DND-41 (cell line): ENCODE data around the gene MSI2.

Experiments used
- ATAC-seq: fragments of 200-7000 bp; cut with Tn5 transposase; 3 replicates; pipeline ENCODE4 v1.9.1; 2021; ENCODE audit warnings: low read depth; ENCODE audit not compliant: insufficient read depth
- DNase-seq: peaks from one replicate; pipeline ENCODE4 v3.0.0-alpha.2; 2020
- H2AFZ ChIP-seq: 2 replicates; pipeline ENCODE4 v1.6.0; 2012; ENCODE audit warnings: low read depth, low read length
- H3K27ac ChIP-seq: 2 replicates; pipeline ENCODE4 v1.5.1; 2012; ENCODE audit warnings: low read length, inconsistent platforms
- H3K27me3 ChIP-seq: fragments of 200-600 bp; sonication (generic); 2 replicates; pipeline ENCODE4 v1.6.0; 2012; ENCODE audit warnings: low read length, mild to moderate bottlenecking, inconsistent platforms; ENCODE audit not compliant: insufficient read depth, poor library complexity
- H3K36me3 ChIP-seq: 2 replicates; pipeline ENCODE4 v1.5.1; 2012; ENCODE audit warnings: low read length, inconsistent platforms; ENCODE audit not compliant: insufficient read depth
- H3K4me1 ChIP-seq: 2 replicates; pipeline ENCODE4 v1.5.1; 2012; ENCODE audit warnings: mild to moderate bottlenecking, low read length; ENCODE audit not compliant: insufficient read depth
- H3K4me2 ChIP-seq: 2 replicates; pipeline ENCODE4 v1.6.0; 2012; ENCODE audit warnings: mild to moderate bottlenecking, moderate library complexity, low read length, inconsistent platforms; ENCODE audit not compliant: insufficient read depth
- H3K4me3 ChIP-seq, 2 experiments: fragments of 200-600 bp in 1 of 2; shearing (Covaris generic) in 1 of 2; 2 replicates each; pipeline ENCODE4 v1.5.1; 2012 to 2016; ENCODE audit warnings: inconsistent platforms in 2 of 2, low read length in 2 of 2, mild to moderate bottlenecking in 2 of 2, low read depth in 1 of 2, moderate library complexity in 1 of 2
- H3K79me2 ChIP-seq: 2 replicates; pipeline ENCODE4 v1.6.0; 2012; ENCODE audit warnings: low read length, inconsistent platforms; ENCODE audit not compliant: insufficient read depth
- H3K9ac ChIP-seq: 2 replicates; pipeline ENCODE4 v1.6.0; 2012; ENCODE audit warnings: low read depth, mild to moderate bottlenecking, inconsistent platforms, low read length, moderate library complexity
- H3K9me3 ChIP-seq: 2 replicates; pipeline ENCODE4 v1.5.1; 2012; ENCODE audit warnings: low read length, moderate library complexity, mild to moderate bottlenecking, inconsistent platforms; ENCODE audit not compliant: insufficient read depth, severe bottlenecking
- H4K20me1 ChIP-seq: 2 replicates; pipeline ENCODE4 v1.6.0; 2012; ENCODE audit warnings: low read length; ENCODE audit not compliant: insufficient read depth
- CTCF ChIP-seq: IDR thresholded peaks from 2 replicates; pipeline ENCODE4 v1.5.1; 2012; ENCODE audit warnings: borderline replicate concordance, low read length, moderate library complexity, mild to moderate bottlenecking; ENCODE audit not compliant: poor library complexity, severe bottlenecking; ENCODE audit errors: extremely low read depth
- EZH2 ChIP-seq: IDR thresholded peaks from 3 replicates; pipeline ENCODE4 v1.6.1; 2012; ENCODE audit warnings: borderline replicate concordance, low read depth, mild to moderate bottlenecking, moderate library complexity, low read length, inconsistent platforms; ENCODE audit not compliant: severe bottlenecking

MSI2 gene

GRCh38 chr17:57720386-57721035 is 464.2 kb downstream of the MSI2 start:
- Histone ChIP-seq H3K27me3 (no peaks in the 10 kb centered on the region), H3K79me2 (no peaks in the 10 kb centered on the region), H3K36me3 (no peaks in the 10 kb centered on the region), H3K9ac (no peak overlapping the region), H3K4me1 (no peaks in the 10 kb centered on the region), H3K9me3 (no peaks in the 10 kb centered on the region), H3K27ac (no peak overlapping the region), H3K4me3 (no peak overlapping the region), H2AFZ (no peak overlapping the region), H4K20me1 (no peaks in the 10 kb centered on the region), H3K4me2 (no peak overlapping the region)
- no peak for TF ChIP-seq EZH2
- TF ChIP-seq CTCF: no peak
- ATAC-seq (no peak), DNase-seq (no peak)

GRCh38 chr17:57721967-57722703 is 465.8 kb downstream of the MSI2 start:
- no peak for DNase-seq
- no peaks in the 10 kb centered on the region for H3K27me3 ChIP-seq
- H3K9ac ChIP-seq: no peak overlapping the region
- TF ChIP-seq CTCF (no peak), EZH2 (no peak)
- H3K4me3 ChIP-seq: no peak overlapping the region
- H3K4me1 ChIP-seq: no peaks in the 10 kb centered on the region
- H3K79me2 ChIP-seq: no peaks in the 10 kb centered on the region
- no peaks in the 10 kb centered on the region for H3K9me3 ChIP-seq
- H4K20me1 ChIP-seq: no peaks in the 10 kb centered on the region
- H3K4me2 ChIP-seq: no peak overlapping the region
- H3K36me3 ChIP-seq: no peaks in the 10 kb centered on the region
- H3K27ac ChIP-seq: no peak overlapping the region
- H2AFZ ChIP-seq: no peak overlapping the region
- no peak for ATAC-seq

GRCh38 chr17:57722704-57723043 is 466.4 kb downstream of the MSI2 start:
- Histone ChIP-seq H3K27me3 (no peaks in the 10 kb centered on the region), H4K20me1 (no peaks in the 10 kb centered on the region), H2AFZ (no peak overlapping the region), H3K4me3 (no peak overlapping the region), H3K9ac (no peak overlapping the region), H3K4me1 (no peaks in the 10 kb centered on the region), H3K27ac (no peak overlapping the region), H3K9me3 (no peaks in the 10 kb centered on the region), H3K79me2 (no peaks in the 10 kb centered on the region), H3K4me2 (no peak overlapping the region), H3K36me3 (no peaks in the 10 kb centered on the region)
- ATAC-seq (no peak), DNase-seq (no peak)
- TF ChIP-seq EZH2: no peak
- no peak for TF ChIP-seq CTCF
